ENCODE measurements around the gene FUOM. TPM values are rescaled to one million over a fixed set of nuclear protein-coding genes. Genes with fewer than 3 reads are reported as not detected.
"Not testable (repeated sequence)": the region's sequence is repeated elsewhere in the genome, so short reads cannot be mapped to it uniquely, and the experiment has no call there.

Gene FUOM
- polyA plus RNA-seq, 1 of the 3 experiments (the other 2 are of a cell fraction), result 32.5 TPM

DNA sequence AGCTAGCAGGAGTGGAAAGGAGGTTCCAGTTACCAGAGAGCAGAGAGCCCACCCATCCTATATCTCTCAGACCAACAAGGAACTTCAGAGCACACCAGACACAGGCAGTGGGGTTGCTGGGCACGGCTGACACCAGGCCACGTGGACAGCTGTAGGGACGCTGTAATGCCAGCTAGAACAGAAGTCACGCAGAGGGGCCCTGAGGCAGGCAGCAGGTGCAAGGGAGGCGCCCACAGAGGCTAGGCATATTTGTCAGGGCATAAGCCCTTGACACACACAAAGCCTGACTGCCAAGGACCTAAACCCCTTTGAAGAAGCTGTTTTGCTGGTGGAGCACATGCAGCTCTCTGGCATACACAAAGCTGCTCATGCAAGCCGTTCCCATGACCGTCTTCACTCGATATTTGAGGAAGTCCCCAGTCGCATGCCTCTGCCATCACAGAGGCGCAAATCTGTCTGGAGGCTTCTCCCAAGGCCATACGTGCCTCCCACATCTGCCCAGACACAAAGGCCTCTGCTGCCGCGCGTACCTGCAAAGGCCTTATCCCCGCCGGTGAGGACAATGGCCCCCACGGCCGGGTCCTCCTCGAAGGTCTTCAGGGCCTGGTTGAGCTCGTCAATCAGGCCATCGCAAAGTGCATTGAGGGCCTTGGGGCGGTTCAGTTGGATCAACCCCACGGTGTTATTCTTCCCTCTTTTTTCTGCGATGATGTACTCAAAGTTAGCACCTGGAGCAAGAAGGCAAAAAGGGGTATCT is 12.4 kb upstream of the FUOM start (continued):
- TF ChIP-seq IRF3 (IDR thresholded peaks at IDR 0.05; ENCODE audit: low read depth, low read length) (no peak), TAF1 (IDR thresholded peaks at IDR 0.05; ENCODE audit: borderline replicate concordance, low read depth, low read length) (no peak), MEF2A (IDR thresholded peaks at IDR 0.05; ENCODE audit: borderline replicate concordance, low read depth) (no peak), RFX5 (IDR thresholded peaks at IDR 0.05; ENCODE audit: low read length) (no peak), POLR2AphosphoS5 (IDR thresholded peaks at IDR 0.05; ENCODE audit: low read depth, low read length) (no peak)
- TF ChIP-seq, protein P1, sequence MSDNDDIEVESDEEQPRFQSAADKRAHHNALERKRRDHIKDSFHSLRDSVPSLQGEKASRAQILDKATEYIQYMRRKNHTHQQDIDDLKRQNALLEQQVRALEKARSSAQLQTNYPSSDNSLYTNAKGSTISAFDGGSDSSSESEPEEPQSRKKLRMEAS (IDR thresholded peaks at IDR 0.05; ENCODE audit: low read depth), result no peak

DNA sequence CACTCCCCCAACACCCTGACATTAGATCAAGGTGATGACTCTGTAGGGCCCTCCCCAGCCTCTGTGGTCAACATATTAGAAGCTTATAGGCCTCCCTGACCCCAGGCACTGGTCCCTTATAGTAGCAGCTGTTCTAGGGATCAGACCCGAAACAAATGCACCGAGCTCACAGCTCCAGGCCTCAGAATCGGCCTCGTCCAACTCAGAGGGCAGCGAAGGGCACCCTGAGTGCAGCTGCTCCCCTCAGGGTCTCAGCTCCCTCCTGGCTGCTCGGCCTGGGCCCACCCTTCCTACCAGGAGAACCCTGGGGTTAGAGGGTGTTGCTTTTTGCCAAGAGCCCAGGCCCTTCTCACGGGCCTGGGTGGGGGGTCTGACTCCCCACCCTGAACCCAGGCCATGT is 10.3 kb upstream of the FUOM start:
- no peak for TF ChIP-seq ELF1 (IDR thresholded peaks at IDR 0.05)
- TF ChIP-seq USF2 (IDR thresholded peaks at IDR 0.05; ENCODE audit: borderline replicate concordance, low read depth, low read length), result no peak
- no peak for DNase-seq
- 91% methylated on average over 6 of the region's 7 CpGs for WGBS (ENCODE audit: low lambda C conversion rate)
- Histone ChIP-seq H3K36me3 (replicated peaks in 1 of 2; ENCODE audit: control insufficient read depth in 1 of 2, insufficient read depth in 2 of 2, low read length in 1 of 2) (peaks cover 13 to 59% of the 10 kb centered on the region in 2 experiments), H3K9ac (no peak overlapping the region), H3K79me2 (ENCODE audit: insufficient read depth) (peaks cover 9% of the 10 kb centered on the region; the same call in 1 of the 2 replicates), H3F3A (replicated peaks; ENCODE audit: insufficient read depth) (no peaks in the 10 kb centered on the region), H4K20me1 (ENCODE audit: insufficient read depth) (no peaks in the 10 kb centered on the region), H3K4me2 (no peak overlapping the region), H3K27me3 (ENCODE audit: insufficient read depth) (no peaks in the 10 kb centered on the region), H3K4me1 (ENCODE audit: control insufficient read depth in 1 of 2, insufficient read depth in 2 of 2, low read depth in 1 of 2, low read length in 1 of 2) (peaks cover 0 to 7% of the 10 kb centered on the region in 2 experiments; a peak in 1 of 4 replicates), H3K9me3 (no peaks in the 10 kb centered on the region), H3K9me2 (no peaks in the 10 kb centered on the region), H3K27ac (ENCODE audit: low read depth in 2 of 2, low read length in 1 of 2) (no peak overlapping the region), H3K4me3 (ENCODE audit: low read depth in 2 of 2, low read length in 1 of 2) (no peak overlapping the region), H2AFZ (ENCODE audit: low read depth) (no peak overlapping the region)
- CTCF ChIA-PET, result interaction anchor here (1.2 kb wide), 1 partner anchor 39 kb away, joined by 7 read pairs; no protein-coding TSS in a partner anchor
- POLR2A ChIA-PET, result no interaction called here

DNA sequence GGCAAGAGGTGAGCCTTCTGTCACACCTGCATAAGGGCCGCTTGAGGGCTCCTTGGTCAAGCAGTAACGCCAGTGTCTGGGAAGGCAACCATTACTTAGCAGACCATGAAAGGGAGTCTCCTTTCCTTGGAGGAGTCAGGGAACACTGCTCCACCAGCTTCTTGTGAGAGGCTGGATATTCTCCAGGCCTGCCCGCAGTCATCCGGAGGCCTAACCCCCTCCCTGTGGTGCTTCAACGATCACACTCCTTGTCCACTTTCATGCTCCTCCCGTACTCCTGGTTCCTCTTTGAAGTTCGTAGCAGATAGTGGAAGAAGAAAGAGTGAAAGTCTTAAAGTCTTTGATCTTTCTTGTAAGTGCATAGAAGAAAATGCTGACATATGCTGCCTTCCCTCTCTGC is 9.6 kb upstream of the FUOM start:
- CTCF ChIA-PET, result interaction anchor here (1.2 kb wide), 1 partner anchor 38 kb away, joined by 7 read pairs; no protein-coding TSS in a partner anchor
- not testable (repeated sequence) for H3K4me2 ChIP-seq

More for the DNA sequence above, 9.6 kb upstream of the FUOM start:
- 88% methylated on average over 2 of the region's 7 CpGs for WGBS (ENCODE audit: low lambda C conversion rate)
- DNase-seq; H3K27me3 ChIP-seq (ENCODE audit: insufficient read depth); H4K20me1 ChIP-seq (ENCODE audit: insufficient read depth); H3F3A ChIP-seq (replicated peaks; ENCODE audit: insufficient read depth); H3K9me3 ChIP-seq; H3K79me2 ChIP-seq (ENCODE audit: insufficient read depth); H3K9me2 ChIP-seq; H3K27ac ChIP-seq (ENCODE audit: low read depth in 2 of 2, low read length in 1 of 2); H3K4me1 ChIP-seq (ENCODE audit: control insufficient read depth in 1 of 2, insufficient read depth in 2 of 2, low read depth in 1 of 2, low read length in 1 of 2); POLR2A ChIA-PET; H3K4me3 ChIP-seq (ENCODE audit: low read depth in 2 of 2, low read length in 1 of 2); H3K9ac ChIP-seq; H2AFZ ChIP-seq (ENCODE audit: low read depth): not testable (repeated sequence)
- peaks cover 13 to 63% of the 10 kb centered on the region in 2 experiments for H3K36me3 ChIP-seq (replicated peaks in 1 of 2; ENCODE audit: control insufficient read depth in 1 of 2, insufficient read depth in 2 of 2, low read length in 1 of 2)

Measured in SK-N-SH (cell line).